ENCODE results near the gene BCO2. TPM values are rescaled to one million over a fixed set of nuclear protein-coding genes. Genes with fewer than 3 reads are reported as not detected.

Gene BCO2
- total RNA-seq, 1 experiment from 2014 or later = 0.31 TPM

DNA sequence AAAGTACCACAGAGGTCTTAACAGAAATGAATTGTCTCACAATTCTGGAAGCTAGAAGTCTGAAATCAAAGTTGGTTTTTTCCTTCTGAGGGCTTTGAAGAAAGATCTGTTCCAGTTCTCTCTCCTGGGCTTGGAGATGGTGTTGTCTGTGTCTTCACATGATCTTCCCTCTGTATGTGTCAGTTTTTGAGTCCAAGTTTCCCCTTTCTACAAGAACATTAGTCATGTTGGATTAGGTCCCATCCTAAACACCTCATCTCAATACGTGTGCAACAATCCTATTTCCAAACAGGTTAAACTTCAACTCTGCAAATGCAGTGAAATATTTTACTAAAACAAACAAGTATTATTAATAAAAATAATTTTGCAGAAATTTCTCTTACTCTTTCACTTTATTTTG, 47.8 kb downstream of the BCO2 start:
- Mint-ChIP-seq H3K4me1 (peaks cover 8 to 9% of the 10 kb centered on the region in 2 experiments), H3K36me3 (ENCODE audit: insufficient read depth in 1 of 3, low read depth in 3 of 3) (peaks cover 0 to 1% (median under 1%) of the 10 kb centered on the region in 3 experiments; a peak in 3 of 7 replicates)
- H4K20me1 ChIP-seq (ENCODE audit: control insufficient read depth, insufficient read depth, insufficient read length) = no peaks in the 10 kb centered on the region

More for the DNA sequence above, 47.8 kb downstream of the BCO2 start:
- no peaks in the 10 kb centered on the region for H3K9me3 ChIP-seq (ENCODE audit: control insufficient read depth, low read depth, low read length)
- DNase-seq = no peak
- H4K91ac ChIP-seq (ENCODE audit: insufficient read length, low read depth, low read length) = no peak overlapping the region
- no peak overlapping the region for H2BK12ac ChIP-seq (ENCODE audit: insufficient read length, low read depth, low read length)
- no CpG with 5 or more reads among the region's 1 CpG for WGBS (ENCODE audit: extremely low coverage, insufficient read length, low lambda C conversion rate)
- no peak overlapping the region for H3K14ac ChIP-seq (ENCODE audit: insufficient read depth, low read length)
- no peak overlapping the region for H3K27ac ChIP-seq (ENCODE audit: insufficient read length, low read depth, low read length)
- no peaks in the 10 kb centered on the region for H3K79me1 ChIP-seq (ENCODE audit: insufficient read depth, low read depth, low read length, poor library complexity, severe bottlenecking)
- TF ChIP-seq, protein P1, sequence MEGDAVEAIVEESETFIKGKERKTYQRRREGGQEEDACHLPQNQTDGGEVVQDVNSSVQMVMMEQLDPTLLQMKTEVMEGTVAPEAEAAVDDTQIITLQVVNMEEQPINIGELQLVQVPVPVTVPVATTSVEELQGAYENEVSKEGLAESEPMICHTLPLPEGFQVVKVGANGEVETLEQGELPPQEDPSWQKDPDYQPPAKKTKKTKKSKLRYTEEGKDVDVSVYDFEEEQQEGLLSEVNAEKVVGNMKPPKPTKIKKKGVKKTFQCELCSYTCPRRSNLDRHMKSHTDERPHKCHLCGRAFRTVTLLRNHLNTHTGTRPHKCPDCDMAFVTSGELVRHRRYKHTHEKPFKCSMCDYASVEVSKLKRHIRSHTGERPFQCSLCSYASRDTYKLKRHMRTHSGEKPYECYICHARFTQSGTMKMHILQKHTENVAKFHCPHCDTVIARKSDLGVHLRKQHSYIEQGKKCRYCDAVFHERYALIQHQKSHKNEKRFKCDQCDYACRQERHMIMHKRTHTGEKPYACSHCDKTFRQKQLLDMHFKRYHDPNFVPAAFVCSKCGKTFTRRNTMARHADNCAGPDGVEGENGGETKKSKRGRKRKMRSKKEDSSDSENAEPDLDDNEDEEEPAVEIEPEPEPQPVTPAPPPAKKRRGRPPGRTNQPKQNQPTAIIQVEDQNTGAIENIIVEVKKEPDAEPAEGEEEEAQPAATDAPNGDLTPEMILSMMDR (conservative IDR thresholded peaks at IDR 0.05) = no peak
- H3K4me2 ChIP-seq (ENCODE audit: insufficient read depth, insufficient read length, low read length) = no peak overlapping the region
- H3K27ac Mint-ChIP-seq = no peak overlapping the region
- H3K23ac ChIP-seq (ENCODE audit: insufficient read length, low read depth, low read length) = no peak overlapping the region
- no peaks in the 10 kb centered on the region; the same call in 1 of the 2 replicates for H3K79me2 ChIP-seq (ENCODE audit: insufficient read depth, low read length)
- H4K8ac ChIP-seq (replicated peaks; ENCODE audit: insufficient read length, low read depth, low read length) = no peak overlapping the region
- H3T11ph ChIP-seq (ENCODE audit: low read length) = no peak overlapping the region
- no peak overlapping the region for H3K9ac ChIP-seq (ENCODE audit: extremely low read depth, insufficient read length, low read length)
- no peak overlapping the region for H2BK120ac ChIP-seq (ENCODE audit: low read depth, low read length, poor library complexity, severe bottlenecking)
- H2BK5ac ChIP-seq (ENCODE audit: insufficient read length, low read length) = no peak overlapping the region
- H3K18ac ChIP-seq (ENCODE audit: insufficient read length, low read depth, low read length) = no peak overlapping the region
- H2AFZ ChIP-seq (ENCODE audit: low read length) = no peak overlapping the region
- no peaks in the 10 kb centered on the region; a peak in 1 of 5 replicates for H3K9me3 Mint-ChIP-seq
- peaks cover 19% of the 10 kb centered on the region for H3K27me3 Mint-ChIP-seq (ENCODE audit: low read depth)
- peaks cover 8% of the 10 kb centered on the region for H3K23me2 ChIP-seq (ENCODE audit: insufficient read length, low read depth, low read length, poor library complexity, severe bottlenecking)
- H3K4ac ChIP-seq (ENCODE audit: low read depth, low read length) = no peak overlapping the region
- H3K4me1 ChIP-seq (ENCODE audit: insufficient read depth, low read length) = no peaks in the 10 kb centered on the region; the same call in 1 of the 2 replicates
- no peak overlapping the region for H4K5ac ChIP-seq (ENCODE audit: insufficient read length, low read depth, low read length)
- no peak overlapping the region for H2AK5ac ChIP-seq (ENCODE audit: insufficient read length, low read length)
- H2BK15ac ChIP-seq (ENCODE audit: low read depth, low read length) = no peak overlapping the region
- no peak overlapping the region for H2BK20ac ChIP-seq (ENCODE audit: low read depth, low read length, poor library complexity, severe bottlenecking)
- no peaks in the 10 kb centered on the region; the same call in 1 of the 2 replicates for H3K27me3 ChIP-seq (ENCODE audit: insufficient read depth, low read length)
- H3K4me3 Mint-ChIP-seq = no peak overlapping the region
- H3K56ac ChIP-seq (ENCODE audit: insufficient read length, low read depth, low read length) = no peak overlapping the region
